Measurements from ENCODE around the gene UBR4.

Gene UBR4

DNA sequence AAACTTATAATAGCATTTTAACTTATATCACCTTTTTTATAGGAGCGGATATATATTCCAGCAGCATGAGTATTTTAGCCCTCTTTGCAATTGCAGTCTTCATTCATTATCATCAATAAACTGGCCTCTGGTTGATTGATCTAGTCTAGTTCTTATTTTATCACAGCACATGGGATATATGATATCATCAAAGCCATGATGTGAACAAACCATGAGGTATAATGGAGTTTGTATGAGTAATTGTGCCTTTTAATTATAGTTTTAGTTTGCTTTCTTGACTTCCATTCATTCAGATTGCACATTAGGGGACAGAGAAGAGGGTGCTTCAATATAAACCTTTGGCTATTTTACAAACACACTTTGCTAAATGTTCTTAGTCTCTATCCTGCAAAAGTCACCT lies 3.5 kb upstream of the UBR4 start:
- TF ChIP-seq GLIS3 (CRISPR knock-in tag; IDR thresholded peaks at IDR 0.05) (no peak), ZNF8 (CRISPR knock-in tag; IDR thresholded peaks at IDR 0.05) (no peak), CSRNP3 (CRISPR knock-in tag; IDR thresholded peaks at IDR 0.05) (no peak), ESRRG (CRISPR knock-in tag; IDR thresholded peaks at IDR 0.05) (no peak), PATZ1 (CRISPR knock-in tag; IDR thresholded peaks at IDR 0.05; ENCODE audit: borderline replicate concordance) (no peak), OSR1 (CRISPR knock-in tag; IDR thresholded peaks at IDR 0.05) (no peak), ZC3H10 (CRISPR knock-in tag; IDR thresholded peaks at IDR 0.05) (no peak), TSHZ2 (CRISPR knock-in tag; IDR thresholded peaks at IDR 0.05) (no peak), SNAI2 (CRISPR knock-in tag; IDR thresholded peaks at IDR 0.05) (no peak), TOX (CRISPR knock-in tag; IDR thresholded peaks at IDR 0.05; ENCODE audit: borderline replicate concordance) (no peak), ZFP3 (CRISPR knock-in tag; IDR thresholded peaks at IDR 0.05) (no peak), RARB (CRISPR knock-in tag; IDR thresholded peaks at IDR 0.05) (no peak), ARNTL (CRISPR knock-in tag; IDR thresholded peaks at IDR 0.05; ENCODE audit: borderline replicate concordance, low read depth) (no peak), ISL1 (CRISPR knock-in tag; IDR thresholded peaks at IDR 0.05) (no peak), ZFP30 (CRISPR knock-in tag; IDR thresholded peaks at IDR 0.05) (no peak), BACH2 (CRISPR knock-in tag; IDR thresholded peaks at IDR 0.05; ENCODE audit: borderline replicate concordance) (no peak), CSDC2 (CRISPR knock-in tag; IDR thresholded peaks at IDR 0.05) (no peak), PPARA (CRISPR knock-in tag; IDR thresholded peaks at IDR 0.05; ENCODE audit: borderline replicate concordance) (no peak)
- TF ChIP-seq, protein P1, sequence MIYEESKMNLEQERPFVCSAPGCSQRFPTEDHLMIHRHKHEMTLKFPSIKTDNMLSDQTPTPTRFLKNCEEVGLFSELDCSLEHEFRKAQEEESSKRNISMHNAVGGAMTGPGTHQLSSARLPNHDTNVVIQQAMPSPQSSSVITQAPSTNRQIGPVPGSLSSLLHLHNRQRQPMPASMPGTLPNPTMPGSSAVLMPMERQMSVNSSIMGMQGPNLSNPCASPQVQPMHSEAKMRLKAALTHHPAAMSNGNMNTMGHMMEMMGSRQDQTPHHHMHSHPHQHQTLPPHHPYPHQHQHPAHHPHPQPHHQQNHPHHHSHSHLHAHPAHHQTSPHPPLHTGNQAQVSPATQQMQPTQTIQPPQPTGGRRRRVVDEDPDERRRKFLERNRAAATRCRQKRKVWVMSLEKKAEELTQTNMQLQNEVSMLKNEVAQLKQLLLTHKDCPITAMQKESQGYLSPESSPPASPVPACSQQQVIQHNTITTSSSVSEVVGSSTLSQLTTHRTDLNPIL (CRISPR knock-in tag; IDR thresholded peaks at IDR 0.05; ENCODE audit: low read depth): no peak

GRCh38 chr1:19212167-19212566 lies 2.1 kb upstream of the UBR4 start:
- TF ChIP-seq ARNTL (CRISPR knock-in tag; IDR thresholded peaks at IDR 0.05; ENCODE audit: borderline replicate concordance, low read depth): no peak
- TF ChIP-seq SNAI2 (CRISPR knock-in tag; IDR thresholded peaks at IDR 0.05): no peak
- TF ChIP-seq PPARA (CRISPR knock-in tag; IDR thresholded peaks at IDR 0.05; ENCODE audit: borderline replicate concordance): no peak
- TF ChIP-seq ZNF565 (CRISPR knock-in tag; conservative IDR thresholded peaks at IDR 0.05; ENCODE audit: low read depth): no peak
- TF ChIP-seq TOX (CRISPR knock-in tag; IDR thresholded peaks at IDR 0.05; ENCODE audit: borderline replicate concordance): no peak
- ATAC-seq: no peak

More for the DNA sequence above, 3.5 kb upstream of the UBR4 start:
- no peak for ATAC-seq

- ATAC-seq: peak; percentile 6; the same call in 2 of the 3 replicates
- TF ChIP-seq, protein P1 (CRISPR knock-in tag; IDR thresholded peaks at IDR 0.05; ENCODE audit: low read depth): no peak
- TF ChIP-seq TSHZ2 (CRISPR knock-in tag; IDR thresholded peaks at IDR 0.05) (no peak), GLIS3 (CRISPR knock-in tag; IDR thresholded peaks at IDR 0.05) (no peak), ZNF8 (CRISPR knock-in tag; IDR thresholded peaks at IDR 0.05) (no peak), ISL1 (CRISPR knock-in tag; IDR thresholded peaks at IDR 0.05) (no peak), BACH2 (CRISPR knock-in tag; IDR thresholded peaks at IDR 0.05; ENCODE audit: borderline replicate concordance) (no peak), OSR1 (CRISPR knock-in tag; IDR thresholded peaks at IDR 0.05) (no peak), CSRNP3 (CRISPR knock-in tag; IDR thresholded peaks at IDR 0.05) (no peak), RARB (CRISPR knock-in tag; IDR thresholded peaks at IDR 0.05) (no peak), TOX (CRISPR knock-in tag; IDR thresholded peaks at IDR 0.05; ENCODE audit: borderline replicate concordance) (no peak), ESRRG (CRISPR knock-in tag; IDR thresholded peaks at IDR 0.05) (no peak), CSDC2 (CRISPR knock-in tag; IDR thresholded peaks at IDR 0.05) (no peak)
Measured at GRCh38 chr1:19210772-19211549, 895 bp upstream of the UBR4 start.
